Suprapubic skin (tissue), 4 donors: ENCODE measurements around the gene DNAH10.

ENCODE experiments used
- CTCF ChIP-seq, 2 donors: fragments of 200-600 bp in 1 of 2; fragments of 450-650 bp in 1 of 2; sonication (generic) in 1 of 2; IDR thresholded peaks; one replicate each; pipeline ENCODE4 v1.5.1; 2016 to 2019; ENCODE audit warnings: antibody characterized with exemption in 2 of 2, mild to moderate bottlenecking in 1 of 2, moderate library complexity in 1 of 2
- EP300 ChIP-seq: sonication (generic); formaldehyde crosslinking; IDR thresholded peaks from one replicate; pipeline ENCODE4 v1.6.1; 2017; ENCODE audit warnings: antibody characterized with exemption
- POLR2AphosphoS5 ChIP-seq, 3 donors: sonication (generic); formaldehyde crosslinking; IDR thresholded peaks; one replicate each; pipeline ENCODE4 v1.6.1; 2017; ENCODE audit warnings: antibody characterized with exemption in 3 of 3

GRCh38 chr12:123779551-123779950 is 17.4 kb downstream of the DNAH10 start:
- no peak for TF ChIP-seq POLR2AphosphoS5 (IDR thresholded peaks at IDR 0.05)
- TF ChIP-seq CTCF (IDR thresholded peaks at IDR 0.05) = no peak
- TF ChIP-seq EP300 = no peak
